ENCODE data around the gene NCAPD2. TPM values are rescaled to one million over a fixed set of nuclear protein-coding genes. Genes with fewer than 3 reads are reported as not detected.
A peak's percentile ranks its signal among the peaks of the same experiment; 100 is the strongest.

NCAPD2 gene
- total and polyA plus RNA-seq, 3 donors from 2014 or later = 42.9 to 46.6 (median 43.1) TPM

DNA sequence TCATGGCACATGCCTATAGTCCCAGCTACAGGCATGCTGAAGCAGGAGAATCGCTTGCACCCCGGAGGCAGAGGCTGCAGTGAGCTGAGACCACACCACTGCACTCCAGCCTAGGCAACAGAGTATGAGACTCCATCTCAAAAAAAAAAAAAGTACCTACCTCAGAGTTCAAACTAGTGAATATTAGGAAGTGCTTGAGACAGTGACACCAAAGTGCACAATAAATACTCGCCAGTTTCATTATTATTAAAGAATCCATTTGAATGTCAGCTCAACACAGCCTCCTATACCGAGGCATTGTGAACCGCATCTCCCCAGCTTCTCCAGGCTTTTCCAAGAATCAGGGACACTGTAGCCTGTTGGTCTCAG lies 45.4 kb downstream of the NCAPD2 start:
- TF ChIP-seq, protein P1, sequence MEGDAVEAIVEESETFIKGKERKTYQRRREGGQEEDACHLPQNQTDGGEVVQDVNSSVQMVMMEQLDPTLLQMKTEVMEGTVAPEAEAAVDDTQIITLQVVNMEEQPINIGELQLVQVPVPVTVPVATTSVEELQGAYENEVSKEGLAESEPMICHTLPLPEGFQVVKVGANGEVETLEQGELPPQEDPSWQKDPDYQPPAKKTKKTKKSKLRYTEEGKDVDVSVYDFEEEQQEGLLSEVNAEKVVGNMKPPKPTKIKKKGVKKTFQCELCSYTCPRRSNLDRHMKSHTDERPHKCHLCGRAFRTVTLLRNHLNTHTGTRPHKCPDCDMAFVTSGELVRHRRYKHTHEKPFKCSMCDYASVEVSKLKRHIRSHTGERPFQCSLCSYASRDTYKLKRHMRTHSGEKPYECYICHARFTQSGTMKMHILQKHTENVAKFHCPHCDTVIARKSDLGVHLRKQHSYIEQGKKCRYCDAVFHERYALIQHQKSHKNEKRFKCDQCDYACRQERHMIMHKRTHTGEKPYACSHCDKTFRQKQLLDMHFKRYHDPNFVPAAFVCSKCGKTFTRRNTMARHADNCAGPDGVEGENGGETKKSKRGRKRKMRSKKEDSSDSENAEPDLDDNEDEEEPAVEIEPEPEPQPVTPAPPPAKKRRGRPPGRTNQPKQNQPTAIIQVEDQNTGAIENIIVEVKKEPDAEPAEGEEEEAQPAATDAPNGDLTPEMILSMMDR (IDR thresholded peaks at IDR 0.05) = no peak
- TF ChIP-seq POLR2A (IDR thresholded peaks at IDR 0.05) = no peak
- 90% methylated on average over 5 of the region's 5 CpGs for WGBS, 2 donors
- no peak overlapping the region for H3K4me3 ChIP-seq
- H3K4me1 ChIP-seq = peaks cover 34% of the 10 kb centered on the region
- no peak overlapping the region for H3K27ac ChIP-seq
- intact Hi-C loops (cut with DNase I; ENCODE audit: low total_unique reads) = no loop called here
- no peaks in the 10 kb centered on the region for H3K9me3 ChIP-seq
- DNase-seq = no peak
- no peaks in the 10 kb centered on the region for H3K36me3 ChIP-seq (ENCODE audit: low read depth, missing control alignments)
- no peaks in the 10 kb centered on the region for H3K27me3 ChIP-seq

DNA sequence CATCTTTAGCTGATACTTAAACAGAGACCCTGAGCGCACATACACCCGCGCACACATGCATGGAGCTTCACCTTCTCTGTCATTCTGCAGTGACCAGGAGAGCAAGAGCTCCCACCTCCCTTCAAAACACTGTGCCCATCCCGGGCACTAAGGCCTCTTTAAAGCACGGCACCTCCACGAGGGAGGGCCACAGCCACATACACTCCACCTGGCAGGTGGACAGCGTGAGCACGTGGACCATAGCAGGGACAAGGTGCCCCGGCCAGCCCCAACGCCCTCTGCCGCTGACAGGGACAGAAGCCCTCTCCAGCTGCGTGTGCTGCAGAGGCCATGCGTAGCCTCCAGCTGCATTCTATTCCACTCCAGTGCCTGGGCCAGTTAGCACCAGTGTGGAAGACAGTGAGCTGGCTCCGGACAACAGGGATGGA lies 45.8 kb downstream of the NCAPD2 start:
- Histone ChIP-seq H3K9me3 (no peaks in the 10 kb centered on the region), H3K36me3 (ENCODE audit: low read depth, missing control alignments) (no peaks in the 10 kb centered on the region), H3K27ac (no peak overlapping the region), H3K4me1 (peaks cover 34% of the 10 kb centered on the region), H3K27me3 (no peaks in the 10 kb centered on the region), H3K4me3 (no peak overlapping the region)
- TF ChIP-seq, protein P1 (IDR thresholded peaks at IDR 0.05) = no peak
- no peak for TF ChIP-seq POLR2A (IDR thresholded peaks at IDR 0.05)
- intact Hi-C loops (cut with DNase I; ENCODE audit: low total_unique reads) = no loop called here
- WGBS, 2 donors = 73 to 87% methylated on average over 14 of the region's 14 CpGs
- no peak for DNase-seq

DNA sequence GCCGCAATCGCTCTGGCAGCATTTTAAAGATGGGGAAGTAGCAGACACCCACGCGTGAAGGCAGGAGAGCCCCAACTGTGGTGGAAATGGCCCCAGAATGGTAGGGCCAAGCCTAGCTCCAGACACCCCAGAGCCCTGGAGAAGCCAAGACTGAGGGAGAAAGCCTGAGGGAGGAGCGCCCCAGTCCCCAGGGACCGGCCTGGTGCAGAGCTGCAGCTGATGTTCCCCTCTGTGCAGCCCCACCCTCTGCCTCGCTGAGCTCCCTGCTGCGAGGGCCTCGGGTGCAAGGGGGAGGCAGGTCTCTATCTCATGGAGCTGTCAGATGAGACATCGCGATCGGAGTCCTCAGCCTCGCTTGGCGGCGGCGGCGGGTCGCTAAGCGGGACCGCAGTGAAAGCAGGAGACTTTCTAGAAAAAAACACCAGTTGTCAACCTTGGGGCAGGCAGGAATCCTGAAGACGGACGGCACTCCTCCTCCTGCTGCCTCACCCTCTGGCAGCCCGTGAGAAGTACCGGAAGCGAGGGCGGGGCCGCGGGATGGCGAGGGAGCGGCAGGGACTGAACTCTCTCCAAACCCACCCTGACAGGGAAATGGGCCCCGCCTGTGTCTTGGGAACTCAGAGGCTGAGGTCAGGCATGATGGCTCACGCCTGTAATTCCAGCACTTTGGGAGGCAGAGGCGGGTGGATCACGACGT lies 46.4 kb downstream of the NCAPD2 start:
- H3K9me3 ChIP-seq = no peaks in the 10 kb centered on the region
- H3K4me3 ChIP-seq = no peak overlapping the region
- WGBS, 2 donors = 20 to 22% methylated on average over 30 to 35 of the region's 35 CpGs
- H3K27ac ChIP-seq = peak overlapping the region in 1 of 2 donors; percentile 51
- H3K27me3 ChIP-seq = no peaks in the 10 kb centered on the region
- H3K4me1 ChIP-seq = peaks cover 33% of the 10 kb centered on the region
- H3K36me3 ChIP-seq (ENCODE audit: low read depth, missing control alignments) = no peaks in the 10 kb centered on the region
- DNase-seq = peak; percentile 80
- intact Hi-C loops (cut with DNase I; ENCODE audit: low total_unique reads) = no loop called here
- TF ChIP-seq, protein P1 (IDR thresholded peaks at IDR 0.05) = no peak
- no peak for TF ChIP-seq POLR2A (IDR thresholded peaks at IDR 0.05)

GRCh38 chr12:6541371-6542165 lies 47.7 kb downstream of the NCAPD2 start:
- H3K36me3 ChIP-seq (ENCODE audit: low read depth, missing control alignments) = peaks cover 3% of the 10 kb centered on the region
- H3K4me3 ChIP-seq = no peak overlapping the region
- no peak for DNase-seq
- WGBS, 2 donors = 54 to 61% methylated on average over 17 to 26 of the region's 26 CpGs
- H3K4me1 ChIP-seq = peaks cover 22% of the 10 kb centered on the region
- no peaks in the 10 kb centered on the region for H3K9me3 ChIP-seq
- TF ChIP-seq POLR2A (IDR thresholded peaks at IDR 0.05) = no peak
- TF ChIP-seq, protein P1 (IDR thresholded peaks at IDR 0.05) = no peak
- peak overlapping the region in 1 of 2 donors; percentile 32 for H3K27ac ChIP-seq
- intact Hi-C loops (cut with DNase I; ENCODE audit: low total_unique reads) = no loop called here
- no peaks in the 10 kb centered on the region for H3K27me3 ChIP-seq
